Astrocyte (in vitro differentiated cells and primary cell): ENCODE data around the gene ABCB8. TPM values are rescaled to one million over a fixed set of nuclear protein-coding genes. Genes with fewer than 3 reads are reported as not detected.

ENCODE experiments used
- DNase-seq: peaks from one replicate; pipeline ENCODE4 v3.0.0-alpha.2; 2010; ENCODE audit warnings: low read depth
- FAIRE-seq: peaks from 2 replicates; lab custom pipeline; 2011; peaks lifted over from hg19 to GRCh38; lab: Jason Lieb, UNC
- H2AFZ ChIP-seq: 2 replicates; pipeline ENCODE4 v1.6.0; 2012; ENCODE audit warnings: low read depth, low read length, inconsistent platforms
- H3K27ac ChIP-seq: 2 replicates; pipeline ENCODE4 v1.5.1; 2011; ENCODE audit warnings: low read depth, low read length, inconsistent platforms
- H3K27me3 ChIP-seq: 2 replicates; pipeline ENCODE4 v1.6.0; 2011; ENCODE audit warnings: low read length, inconsistent platforms; ENCODE audit not compliant: insufficient read depth
- H3K36me3 ChIP-seq: 2 replicates; pipeline ENCODE4 v1.5.1; 2011; ENCODE audit warnings: low read length, inconsistent platforms; ENCODE audit not compliant: insufficient read depth
- H3K4me1 ChIP-seq: 2 replicates; pipeline ENCODE4 v1.5.1; 2011; ENCODE audit warnings: low read length, inconsistent platforms; ENCODE audit not compliant: insufficient read depth
- H3K4me2 ChIP-seq: 2 replicates; pipeline ENCODE4 v1.6.0; 2012; ENCODE audit warnings: low read length, inconsistent platforms
- H3K4me3 ChIP-seq: 2 replicates; pipeline ENCODE4 v1.5.1; 2011; ENCODE audit warnings: low read depth, mild to moderate bottlenecking, low read length, inconsistent platforms; ENCODE audit not compliant: insufficient read depth
- H3K79me2 ChIP-seq: 2 replicates; pipeline ENCODE4 v1.6.0; 2012; ENCODE audit warnings: mild to moderate bottlenecking, low read length, inconsistent platforms; ENCODE audit not compliant: insufficient read depth
- H3K9ac ChIP-seq: 2 replicates; pipeline ENCODE4 v1.6.0; 2012; ENCODE audit warnings: mild to moderate bottlenecking, low read length, inconsistent platforms
- H3K9me3 ChIP-seq: 2 replicates; pipeline ENCODE4 v1.5.1; 2012; ENCODE audit warnings: low read depth, mild to moderate bottlenecking, low read length, inconsistent platforms; ENCODE audit not compliant: insufficient read depth
- H4K20me1 ChIP-seq: 2 replicates; pipeline ENCODE4 v1.6.0; 2012; ENCODE audit warnings: low read length, inconsistent platforms; ENCODE audit not compliant: insufficient read depth
- H3K27ac Mint-ChIP-seq: one replicate; pipeline ENCODE4 v1.8.0; 2021; ENCODE audit warnings: mild to moderate bottlenecking, mixed read lengths; ENCODE audit not compliant: unreplicated experiment
- H3K27me3 Mint-ChIP-seq: one replicate; pipeline ENCODE4 v1.8.0; 2021; ENCODE audit warnings: low read depth, mixed read lengths; ENCODE audit not compliant: unreplicated experiment
- H3K36me3 Mint-ChIP-seq: one replicate; pipeline ENCODE4 v1.8.0; 2021; ENCODE audit warnings: low read depth, mixed read lengths; ENCODE audit not compliant: unreplicated experiment
- H3K4me1 Mint-ChIP-seq: one replicate; pipeline ENCODE4 v1.8.0; 2021; ENCODE audit warnings: low read depth, mixed read lengths; ENCODE audit not compliant: unreplicated experiment
- H3K4me3 Mint-ChIP-seq: one replicate; pipeline ENCODE4 v1.8.0; 2021; ENCODE audit warnings: mild to moderate bottlenecking, moderate library complexity, mixed read lengths; ENCODE audit not compliant: unreplicated experiment
- H3K9me3 Mint-ChIP-seq: one replicate; pipeline ENCODE4 v1.8.0; 2021; ENCODE audit warnings: mild to moderate bottlenecking, mixed read lengths; ENCODE audit not compliant: unreplicated experiment
- CTCF ChIP-seq: IDR thresholded peaks from 2 replicates; pipeline ENCODE4 v1.5.1; 2011; ENCODE audit warnings: low read depth, mild to moderate bottlenecking, inconsistent platforms, low read length, moderate library complexity; ENCODE audit not compliant: insufficient read depth
- EZH2 ChIP-seq: IDR thresholded peaks from 2 replicates; pipeline ENCODE4 v1.6.1; 2012; ENCODE audit warnings: mild to moderate bottlenecking, low read length, inconsistent platforms; ENCODE audit not compliant: insufficient read depth
- total RNA-seq: library from RNA; stranded (reverse); gene quantifications from 2 replicates; pipeline ENCODE4 v1.2.1, GENCODE V29; 2021

Gene ABCB8
- total RNA-seq, 1 donor from 2014 or later = 53.3 TPM

- no peaks in the 10 kb centered on the region for H3K27me3 ChIP-seq
- no peak overlapping the region for H3K27ac ChIP-seq
- H3K4me1 ChIP-seq = peaks cover 35% of the 10 kb centered on the region
- H3K36me3 ChIP-seq = peaks cover 27% of the 10 kb centered on the region
- TF ChIP-seq CTCF (no peak), EZH2 (no peak)
- no peak overlapping the region for H3K9ac ChIP-seq
- no peak overlapping the region for H3K4me2 ChIP-seq
- peaks cover 75% of the 10 kb centered on the region for H4K20me1 ChIP-seq
- Mint-ChIP-seq H3K36me3 (peaks cover 11% of the 10 kb centered on the region), H3K4me1 (peaks cover 19% of the 10 kb centered on the region), H3K4me3 (no peak overlapping the region), H3K27me3 (no peaks in the 10 kb centered on the region), H3K9me3 (no peaks in the 10 kb centered on the region), H3K27ac (no peak overlapping the region)
- no peak for DNase-seq
- no peaks in the 10 kb centered on the region for H3K9me3 ChIP-seq
- H3K4me3 ChIP-seq = no peak overlapping the region
- no peak for FAIRE-seq
- peaks cover 57% of the 10 kb centered on the region for H3K79me2 ChIP-seq
- no peak overlapping the region for H2AFZ ChIP-seq
Measured at GRCh38 chr7:151064454-151064853, 36.2 kb downstream of the ABCB8 start.

GRCh38 chr7:151064993-151065392, 36.7 kb downstream of the ABCB8 start:
- Mint-ChIP-seq H3K4me1 (peaks cover 19% of the 10 kb centered on the region), H3K27me3 (no peaks in the 10 kb centered on the region), H3K36me3 (peaks cover 11% of the 10 kb centered on the region), H3K9me3 (no peaks in the 10 kb centered on the region), H3K4me3 (no peak overlapping the region), H3K27ac (peak overlapping the region; percentile 77)
- Histone ChIP-seq H3K27ac (no peak overlapping the region), H4K20me1 (peaks cover 80% of the 10 kb centered on the region), H3K4me2 (no peak overlapping the region), H3K9me3 (no peaks in the 10 kb centered on the region), H3K36me3 (peaks cover 28% of the 10 kb centered on the region), H3K9ac (no peak overlapping the region), H3K79me2 (peaks cover 54% of the 10 kb centered on the region), H3K27me3 (no peaks in the 10 kb centered on the region), H3K4me1 (peaks cover 35% of the 10 kb centered on the region), H2AFZ (no peak overlapping the region), H3K4me3 (no peak overlapping the region)
- FAIRE-seq (no peak), DNase-seq (no peak)
- no peak for TF ChIP-seq EZH2
- no peak for TF ChIP-seq CTCF

- H3K9me3 ChIP-seq = no peaks in the 10 kb centered on the region
- Mint-ChIP-seq H3K4me1 (peaks cover 19% of the 10 kb centered on the region), H3K4me3 (no peak overlapping the region), H3K36me3 (peaks cover 11% of the 10 kb centered on the region), H3K27ac (peak overlapping the region; percentile 77), H3K27me3 (no peaks in the 10 kb centered on the region), H3K9me3 (no peaks in the 10 kb centered on the region)
- TF ChIP-seq EZH2 (no peak), CTCF (no peak)
- H4K20me1 ChIP-seq = peaks cover 77% of the 10 kb centered on the region
- peaks cover 28% of the 10 kb centered on the region for H3K36me3 ChIP-seq
- H2AFZ ChIP-seq = no peak overlapping the region
- no peaks in the 10 kb centered on the region for H3K27me3 ChIP-seq
- no peak overlapping the region for H3K4me3 ChIP-seq
- peaks cover 31% of the 10 kb centered on the region for H3K4me1 ChIP-seq
- H3K9ac ChIP-seq = no peak overlapping the region
- H3K27ac ChIP-seq = no peak overlapping the region
- H3K4me2 ChIP-seq = no peak overlapping the region
- FAIRE-seq (no peak), DNase-seq (no peak)
- H3K79me2 ChIP-seq = peaks cover 49% of the 10 kb centered on the region
Measured at GRCh38 chr7:151065516-151065915, 37.3 kb downstream of the ABCB8 start.
